HepG2 (cell line): ENCODE data around the gene RNASE13. TPM values are rescaled to one million over a fixed set of nuclear protein-coding genes. Genes with fewer than 3 reads are reported as not detected.

Experiments
- BRD4 ChIP-seq: sonication (generic); formaldehyde crosslinking; IDR thresholded peaks from 2 replicates; pipeline ENCODE4 v1.4.0; 2020; ENCODE audit warnings: missing genetic modification reagents
- CAMTA2 ChIP-seq: sonication (generic); formaldehyde crosslinking; IDR thresholded peaks from 2 replicates; pipeline ENCODE4 v1.4.0; 2020; ENCODE audit warnings: mild to moderate bottlenecking, missing genetic modification reagents, borderline replicate concordance
- EHMT2 ChIP-seq: fragments of 200-600 bp; sonication (generic); IDR thresholded peaks from 2 replicates; pipeline ENCODE4 v1.7.0; 2017; ENCODE audit warnings: antibody characterized with exemption, low read depth, low read length, borderline replicate concordance
- HMGA1 ChIP-seq: sonication (generic); formaldehyde crosslinking; conservative IDR thresholded peaks from 2 replicates; pipeline ENCODE4 v1.4.0; 2020; ENCODE audit warnings: missing genetic modification reagents
- KDM1A ChIP-seq: IDR thresholded peaks from 2 replicates; pipeline ENCODE4 v1.6.1; 2016; ENCODE audit warnings: missing compliant biosample characterization
- NONO ChIP-seq, 2 experiments: fragments of 450-650 bp in 1 of 2; sonication (generic) in 1 of 2; formaldehyde crosslinking in 1 of 2; IDR thresholded peaks in 1 of 2; conservative IDR thresholded peaks in 1 of 2; 2 replicates each; pipeline versions ENCODE4 v1.6.1 to v1.8.0; 2017 to 2022; ENCODE audit warnings: mild to moderate bottlenecking in 1 of 2, missing genetic modification reagents in 1 of 2, moderate library complexity in 1 of 2
- RAD51 ChIP-seq: fragments of 450-650 bp; IDR thresholded peaks from 2 replicates; pipeline ENCODE4 v1.6.1; 2016; ENCODE audit warnings: borderline replicate concordance
- RBM39 ChIP-seq: fragments of 200-400 bp; formaldehyde crosslinking; IDR thresholded peaks from one replicate; pipeline ENCODE4 v1.6.1; 2018; ENCODE audit warnings: antibody characterized with exemption, mild to moderate bottlenecking, low read depth, low read length; ENCODE audit not compliant: poor library complexity, severe bottlenecking
- RXRB ChIP-seq: IDR thresholded peaks from 2 replicates; pipeline ENCODE4 v1.6.1; 2016; ENCODE audit warnings: borderline replicate concordance, missing genetic modification reagents, missing compliant biosample characterization
- SNRNP70 ChIP-seq: fragments of 200-400 bp; formaldehyde crosslinking; IDR thresholded peaks from 2 replicates; pipeline ENCODE4 v1.6.1; 2017; ENCODE audit warnings: mild to moderate bottlenecking, low read depth, low read length, moderate library complexity
- SRSF9 ChIP-seq: fragments of 200-400 bp; formaldehyde crosslinking; IDR thresholded peaks from 2 replicates; pipeline ENCODE4 v1.6.1; 2018; ENCODE audit warnings: borderline replicate concordance, mild to moderate bottlenecking, low read depth, low read length; ENCODE audit not compliant: insufficient read depth, poor library complexity, severe bottlenecking
- SUZ12 ChIP-seq: fragments of 150-350 bp; IDR thresholded peaks from 2 replicates; pipeline ENCODE4 v1.6.1; 2014; ENCODE audit warnings: low read depth, low read length
- TIGD3 ChIP-seq: sonication (generic); formaldehyde crosslinking; IDR thresholded peaks from 2 replicates; pipeline ENCODE4 v1.5.1; 2020; ENCODE audit warnings: mild to moderate bottlenecking, missing genetic modification reagents, borderline replicate concordance
- ZNF235 ChIP-seq: sonication (generic); formaldehyde crosslinking; IDR thresholded peaks from 2 replicates; pipeline ENCODE4 v1.8.1; 2023; ENCODE audit warnings: mild to moderate bottlenecking, missing genetic modification reagents, borderline replicate concordance
- ZNF282 ChIP-seq: fragments of 450-650 bp; IDR thresholded peaks from 2 replicates; pipeline ENCODE4 v1.6.1; 2018; ENCODE audit not compliant: partially characterized antibody
- ZNF329 ChIP-seq: sonication (generic); formaldehyde crosslinking; IDR thresholded peaks from 2 replicates; pipeline ENCODE4 v1.9.0; 2021; ENCODE audit warnings: low read depth, mild to moderate bottlenecking, missing genetic modification reagents
- ZNF598 ChIP-seq: sonication (generic); formaldehyde crosslinking; IDR thresholded peaks from 2 replicates; pipeline ENCODE4 v1.5.1; 2020; ENCODE audit warnings: mild to moderate bottlenecking, missing genetic modification reagents, borderline replicate concordance
- ZNF609 ChIP-seq: sonication (generic); formaldehyde crosslinking; IDR thresholded peaks from 2 replicates; pipeline ENCODE4 v1.4.0; 2020; ENCODE audit warnings: mild to moderate bottlenecking, missing genetic modification reagents, borderline replicate concordance
- ZNF691 ChIP-seq: sonication (generic); formaldehyde crosslinking; IDR thresholded peaks from 2 replicates; pipeline ENCODE4 v1.4.0; 2020; ENCODE audit warnings: missing genetic modification reagents, low read depth, mild to moderate bottlenecking, borderline replicate concordance
- ZNF780A ChIP-seq: sonication (generic); formaldehyde crosslinking; IDR thresholded peaks from 2 replicates; pipeline ENCODE4 v1.8.0; 2022; ENCODE audit warnings: mild to moderate bottlenecking, missing genetic modification reagents, moderate library complexity
- polyA plus RNA-seq, 8 experiments: library from polyadenylated mRNA; depleted of rRNA in 3 of 8; stranded (reverse) in 7 of 8; unstranded in 1 of 8; fragments of >200 nt; fragmentation: Illumina TruSeq in 4 of 8; extraction: Trizol in 4 of 8; gene quantifications; 2 replicates each; pipeline versions ENCODE4 v1.2.1 to v1.2.3, GENCODE V29; 2011 to 2016; ENCODE audit warnings: low read depth in 4 of 8, missing spikeins in 1 of 8, mixed read lengths in 1 of 8; ENCODE audit not compliant: insufficient read depth in 1 of 8
- total RNA-seq, 5 experiments: library from RNA; depleted of rRNA; stranded (reverse); fragments of >200 nt; fragmentation: Illumina TruSeq; extraction: Trizol; gene quantifications; 2 replicates each; pipeline ENCODE4 v1.2.3, GENCODE V29; 2016; ENCODE audit warnings: low read depth in 1 of 5

Gene RNASE13
- total and polyA plus RNA-seq, 2 of the 13 experiments (the other 11 are each of a cell fraction or from before 2014, with no cell fraction given) = 1.0 TPM; not detected in 1

- TF ChIP-seq NONO (IDR thresholded peaks at IDR 0.05) (no peak), NONO (CRISPR knock-in tag; conservative IDR thresholded peaks at IDR 0.05) (no peak; the same call in 1 of the 2 replicates), SNRNP70 (no peak), ZNF235 (CRISPR knock-in tag) (no peak), CAMTA2 (no peak), EHMT2 (no peak), ZNF691 (no peak), ZNF598 (CRISPR knock-in tag) (peak; percentile 45; the same call in 1 of the 2 replicates), ZNF780A (CRISPR knock-in tag) (no peak), HMGA1 (no peak), ZNF282 (no peak), KDM1A (CRISPR knock-in tag) (no peak), ZNF329 (CRISPR knock-in tag) (no peak), TIGD3 (CRISPR knock-in tag) (no peak), RAD51 (no peak), SRSF9 (no peak), RXRB (CRISPR knock-in tag) (no peak), RBM39 (no peak), BRD4 (CRISPR knock-in tag) (no peak), ZNF609 (CRISPR knock-in tag) (peak; percentile 48; the same call in 1 of the 2 replicates), SUZ12 (no peak)
These were observed 34.1 kb upstream of the RNASE13 start (continued) for GRCh38 chr14:21068521-21069387.
